Fibroblast of pulmonary artery (primary cell): ENCODE data around the gene RASA2.

Experiments used
- DNase-seq: peaks from one replicate; pipeline ENCODE4 v3.0.0-alpha.2; 2010; ENCODE audit warnings: low read depth
- H3K4me3 ChIP-seq: replicated peaks from 2 replicates; pipeline ENCODE4 v1.5.1; 2011; ENCODE audit warnings: low read depth, mild to moderate bottlenecking, control low read depth, low read length, moderate library complexity
- TF ChIP-seq, protein P1 (sequence below): IDR thresholded peaks from 2 replicates; pipeline ENCODE4 v1.5.1; 2011; ENCODE audit warnings: mild to moderate bottlenecking, control low read depth, low read length, inconsistent platforms; ENCODE audit errors: missing control alignments

Gene RASA2

DNA sequence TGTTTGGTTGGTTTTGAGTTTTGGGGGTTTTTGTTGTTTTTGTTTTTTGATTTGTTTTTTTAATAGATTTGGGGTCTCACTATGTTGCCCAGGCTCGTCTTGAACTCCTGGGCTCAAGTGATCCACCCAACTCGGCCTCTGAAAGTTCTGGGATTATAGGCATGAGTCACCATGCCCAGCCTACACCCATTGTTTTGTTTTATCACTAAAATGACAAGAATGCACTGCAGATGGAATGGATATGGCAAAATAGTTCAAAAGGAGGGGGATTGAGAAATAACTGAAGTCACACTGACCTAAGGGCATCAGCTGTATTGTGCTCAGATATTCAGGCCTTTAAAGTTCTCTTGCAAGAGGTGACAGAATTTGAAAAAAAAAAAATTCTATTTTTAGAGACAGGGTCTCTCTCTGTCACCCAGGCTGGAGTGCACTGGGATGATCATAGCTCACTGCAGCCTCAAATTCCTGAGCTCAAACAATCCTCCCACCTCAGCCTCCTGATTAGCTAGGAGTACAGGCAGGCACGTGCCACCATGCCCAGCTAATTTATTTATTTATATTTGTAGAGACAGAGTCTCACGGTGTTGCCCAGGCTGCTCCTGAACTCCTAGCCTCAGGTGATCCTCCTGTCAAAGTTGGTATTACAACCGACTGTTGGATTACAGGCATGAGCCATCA lies 4.4 kb upstream of the RASA2 start:
- H3K4me3 ChIP-seq = no peak overlapping the region
- DNase-seq = peak; percentile 95
- TF ChIP-seq, protein P1, sequence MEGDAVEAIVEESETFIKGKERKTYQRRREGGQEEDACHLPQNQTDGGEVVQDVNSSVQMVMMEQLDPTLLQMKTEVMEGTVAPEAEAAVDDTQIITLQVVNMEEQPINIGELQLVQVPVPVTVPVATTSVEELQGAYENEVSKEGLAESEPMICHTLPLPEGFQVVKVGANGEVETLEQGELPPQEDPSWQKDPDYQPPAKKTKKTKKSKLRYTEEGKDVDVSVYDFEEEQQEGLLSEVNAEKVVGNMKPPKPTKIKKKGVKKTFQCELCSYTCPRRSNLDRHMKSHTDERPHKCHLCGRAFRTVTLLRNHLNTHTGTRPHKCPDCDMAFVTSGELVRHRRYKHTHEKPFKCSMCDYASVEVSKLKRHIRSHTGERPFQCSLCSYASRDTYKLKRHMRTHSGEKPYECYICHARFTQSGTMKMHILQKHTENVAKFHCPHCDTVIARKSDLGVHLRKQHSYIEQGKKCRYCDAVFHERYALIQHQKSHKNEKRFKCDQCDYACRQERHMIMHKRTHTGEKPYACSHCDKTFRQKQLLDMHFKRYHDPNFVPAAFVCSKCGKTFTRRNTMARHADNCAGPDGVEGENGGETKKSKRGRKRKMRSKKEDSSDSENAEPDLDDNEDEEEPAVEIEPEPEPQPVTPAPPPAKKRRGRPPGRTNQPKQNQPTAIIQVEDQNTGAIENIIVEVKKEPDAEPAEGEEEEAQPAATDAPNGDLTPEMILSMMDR = no peak

DNA sequence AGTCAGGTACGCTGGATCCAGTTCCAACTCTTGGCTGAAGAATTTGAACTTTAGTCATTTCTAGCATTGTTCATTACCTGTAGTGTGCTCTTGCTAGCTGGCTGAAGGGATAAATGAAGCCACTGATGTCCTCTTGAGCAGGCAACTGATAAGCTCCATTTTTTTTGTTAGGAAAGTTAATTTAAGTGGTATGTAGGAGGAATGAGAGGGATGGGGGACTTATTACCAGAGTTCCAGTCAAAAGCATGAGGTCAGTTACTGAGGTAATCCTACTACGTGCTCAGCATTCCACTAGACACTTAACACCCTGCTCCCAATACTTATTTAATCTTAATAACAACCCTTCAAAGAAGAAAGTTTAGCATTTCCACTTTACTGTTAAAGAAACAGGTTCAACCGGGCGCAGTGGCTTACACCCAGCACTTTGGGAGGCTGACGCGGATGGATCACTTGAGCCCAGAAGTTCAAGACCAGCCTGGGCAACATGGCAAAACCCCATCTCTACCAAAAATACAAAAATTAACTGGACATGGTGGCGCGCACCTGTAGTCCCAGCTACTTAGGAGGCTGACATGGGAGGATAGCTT lies 2.0 kb upstream of the RASA2 start:
- H3K4me3 ChIP-seq = no peak overlapping the region
- no peak for DNase-seq
- TF ChIP-seq, protein P1 = no peak

DNA sequence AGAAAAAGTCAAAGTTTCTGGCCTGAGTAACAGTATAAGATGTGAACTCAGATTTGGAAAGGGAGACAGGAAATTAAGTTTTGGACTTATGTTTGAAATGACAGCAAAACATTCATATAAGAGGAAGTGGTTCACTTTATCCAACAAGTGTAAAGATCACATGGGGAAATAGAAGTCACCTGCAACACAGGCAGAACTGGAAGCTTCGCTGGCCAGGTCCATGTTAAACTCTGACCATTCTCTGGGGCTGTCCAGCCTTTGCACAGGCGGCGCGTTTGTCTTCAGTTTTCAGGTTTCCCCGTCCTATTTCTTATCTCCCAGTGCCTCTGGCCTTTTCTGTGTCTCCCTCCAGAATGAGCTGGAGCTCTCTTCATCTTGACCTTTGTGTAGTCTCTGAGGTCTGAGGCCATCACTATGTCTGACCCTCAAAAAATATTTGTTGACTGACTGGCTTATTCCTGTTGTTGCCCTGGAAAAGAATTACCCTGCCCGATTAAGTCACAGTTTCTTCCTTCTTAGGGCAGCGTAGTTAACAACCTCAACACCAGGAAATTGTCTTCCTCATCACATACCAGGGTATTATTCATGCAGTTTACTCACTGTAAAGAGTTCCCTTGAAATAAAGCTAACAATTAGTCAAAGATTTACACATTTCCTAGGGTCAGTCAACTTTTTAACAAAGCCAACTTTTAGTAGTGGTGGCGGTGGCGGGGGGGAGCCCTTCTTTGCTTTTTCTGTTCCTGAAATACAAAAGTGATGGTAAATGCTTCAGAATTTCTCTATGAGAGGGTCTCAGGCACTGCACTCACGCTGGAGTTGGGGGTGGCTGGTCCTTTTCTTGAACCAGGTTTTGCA lies 959 bp upstream of the RASA2 start:
- H3K4me3 ChIP-seq = peak overlapping the region; percentile 53
- TF ChIP-seq, protein P1 = no peak
- DNase-seq = peak; percentile 67

DNA sequence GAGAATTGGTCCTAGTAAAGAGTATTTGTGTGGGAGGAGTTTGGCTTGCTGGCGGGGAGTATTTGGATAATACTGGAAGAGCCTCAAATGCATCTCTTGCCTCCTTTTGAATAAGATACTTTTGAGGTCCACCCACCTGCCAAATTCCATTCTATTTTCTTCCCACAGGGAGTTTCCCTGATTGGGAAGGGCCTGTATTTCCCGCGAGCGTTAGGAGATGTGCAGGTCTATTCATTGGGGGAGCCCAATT lies 406 bp upstream of the RASA2 start:
- no peak for DNase-seq
- H3K4me3 ChIP-seq = peak overlapping the region; percentile 53
- TF ChIP-seq, protein P1 = no peak

DNA sequence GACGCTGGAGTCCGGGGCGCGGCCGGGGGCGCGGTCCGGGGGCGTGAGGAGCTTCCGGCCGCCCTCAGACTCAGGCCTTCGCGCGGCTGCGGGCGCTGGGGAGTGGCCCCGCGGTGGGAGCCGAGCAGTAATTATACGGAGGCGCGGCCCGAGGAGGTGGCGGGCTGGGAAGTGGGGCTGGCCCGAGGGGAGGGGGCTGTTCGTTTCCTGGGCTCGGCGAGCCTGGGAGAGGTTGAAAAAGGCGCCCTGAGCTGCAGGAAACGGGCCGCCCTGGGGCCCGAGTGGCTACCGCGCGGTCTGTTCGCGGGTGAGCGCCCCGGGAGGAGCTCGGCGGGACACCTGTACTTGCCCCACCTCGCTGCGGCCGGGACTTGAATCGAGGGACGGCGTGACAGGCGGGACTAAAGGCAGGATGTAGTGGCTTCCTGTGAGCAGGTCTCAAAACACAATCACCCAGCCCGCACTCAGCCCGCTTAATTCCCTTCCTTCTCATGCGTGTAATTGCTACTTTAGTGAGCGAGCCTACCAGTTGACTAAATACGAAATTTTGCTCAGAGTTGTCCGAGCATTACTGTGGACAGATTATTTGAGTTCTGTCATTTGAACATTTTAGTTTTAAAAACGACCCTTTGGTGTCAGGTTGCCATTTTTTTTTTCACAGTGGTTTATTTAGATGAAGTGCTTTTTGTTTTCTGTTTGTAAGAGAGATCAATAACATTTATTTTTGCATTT lies 860 bp downstream of the RASA2 start:
- TF ChIP-seq, protein P1 = no peak
- H3K4me3 ChIP-seq = peak overlapping the region; percentile 67
- DNase-seq = peak; percentile 37

DNA sequence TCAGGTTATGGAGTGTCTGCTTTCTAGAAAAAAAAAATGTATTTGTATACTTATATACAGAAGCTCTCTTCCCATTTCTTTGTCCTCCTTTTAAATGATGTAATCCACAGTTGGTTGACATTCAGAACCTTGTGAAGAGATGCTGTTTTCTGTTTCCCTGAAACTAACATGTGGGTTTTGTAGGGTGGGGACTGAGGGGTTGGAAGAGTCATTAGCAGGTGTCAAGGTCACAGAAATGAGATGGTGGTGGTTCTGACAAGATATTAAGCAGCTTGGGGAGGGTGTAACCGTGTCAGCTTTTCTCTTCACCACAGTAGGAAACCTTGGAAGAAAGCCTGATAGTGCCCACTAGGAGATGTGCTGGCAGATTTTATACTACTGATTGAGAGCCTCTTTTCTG lies 2.4 kb downstream of the RASA2 start:
- no peak for DNase-seq
- TF ChIP-seq, protein P1 = no peak
- H3K4me3 ChIP-seq = no peak overlapping the region
